Neural cell (in vitro differentiated cells): Measurements from ENCODE around the gene WNT10A. TPM values are rescaled to one million over a fixed set of nuclear protein-coding genes. Genes with fewer than 3 reads are reported as not detected.

Experiments
- H2AFZ ChIP-seq: fragments of 200-600, 300-800 bp; sonication (generic), shearing (Covaris generic); 2 replicates; pipeline ENCODE4 v1.6.0; 2014; ENCODE audit warnings: low read depth, mild to moderate bottlenecking, antibody characterized with exemption, low read length, moderate library complexity
- H3F3A ChIP-seq: fragments of 200-600 bp; shearing (Covaris generic); 2 replicates; pipeline ENCODE4 v1.6.1; 2016; ENCODE audit warnings: mild to moderate bottlenecking, moderate library complexity, mixed read lengths, antibody characterized with exemption, low read length; ENCODE audit not compliant: insufficient read depth, poor library complexity, severe bottlenecking
- H3K27ac ChIP-seq: fragments of 200-600, 300-800 bp; sonication (generic), shearing (Covaris generic); 2 replicates; pipeline ENCODE4 v1.5.1; 2014; ENCODE audit warnings: mild to moderate bottlenecking, low read length, moderate library complexity
- H3K27me3 ChIP-seq: fragments of 300-800, 200-600 bp; sonication (generic), shearing (Covaris generic); 2 replicates; pipeline ENCODE4 v1.6.0; 2014; ENCODE audit warnings: mild to moderate bottlenecking, low read depth, low read length, moderate library complexity; ENCODE audit not compliant: insufficient read depth
- H3K36me3 ChIP-seq: fragments of 300-800, 200-600 bp; sonication (generic), shearing (Covaris generic); 2 replicates; pipeline ENCODE4 v1.5.1; 2014; ENCODE audit warnings: mild to moderate bottlenecking, antibody characterized with exemption, low read length, moderate library complexity; ENCODE audit not compliant: insufficient read depth
- H3K4me2 ChIP-seq: fragments of 300-800, 200-600 bp; sonication (generic), shearing (Covaris generic); 2 replicates; pipeline ENCODE4 v1.6.0; 2014; ENCODE audit warnings: mild to moderate bottlenecking, low read length
- H3K4me3 ChIP-seq: fragments of 300-800, 200-600 bp; sonication (generic), shearing (Covaris generic); 2 replicates; pipeline ENCODE4 v1.5.1; 2014; ENCODE audit warnings: mild to moderate bottlenecking, low read length, moderate library complexity
- H3K79me2 ChIP-seq: fragments of 200-600 bp; shearing (Covaris generic); replicated peaks from 2 replicates; pipeline ENCODE4 v1.6.0; 2014; ENCODE audit warnings: mild to moderate bottlenecking, low read length, moderate library complexity; ENCODE audit not compliant: insufficient read depth
- H3K9ac ChIP-seq: fragments of 300-800, 200-600 bp; sonication (generic), shearing (Covaris generic); 2 replicates; pipeline ENCODE4 v1.6.1; 2016; ENCODE audit warnings: mild to moderate bottlenecking, low read length, mixed read lengths
- H3K9me2 ChIP-seq: fragments of 200-600 bp; shearing (Covaris generic); 2 replicates; pipeline ENCODE4 v1.6.1; 2016; ENCODE audit warnings: mild to moderate bottlenecking, low read length, mixed read lengths; ENCODE audit not compliant: insufficient read depth
- H3K9me3 ChIP-seq: fragments of 200-600, 300-800 bp; sonication (generic), shearing (Covaris generic); 2 replicates; pipeline ENCODE4 v1.6.1; 2016; ENCODE audit warnings: mild to moderate bottlenecking, mixed run types, low read length, moderate library complexity, mixed read lengths
- H4K20me1 ChIP-seq: fragments of 200-600 bp; shearing (Covaris generic); 2 replicates; pipeline ENCODE4 v1.6.1; 2016; ENCODE audit warnings: mild to moderate bottlenecking, mixed run types; ENCODE audit not compliant: insufficient read depth
- EP300 ChIP-seq: fragments of 450-650 bp; conservative IDR thresholded peaks from 2 replicates; pipeline ENCODE4 v1.6.1; 2014; ENCODE audit warnings: antibody characterized with exemption, mild to moderate bottlenecking, moderate library complexity; ENCODE audit not compliant: poor library complexity, severe bottlenecking
- EZH2 ChIP-seq: fragments of 200-600, 300-800 bp; shearing (Covaris generic), sonication (generic); IDR thresholded peaks from 2 replicates; pipeline ENCODE4 v1.6.1; 2014; ENCODE audit warnings: antibody characterized with exemption, low read length, borderline replicate concordance, mild to moderate bottlenecking; ENCODE audit not compliant: insufficient read depth, poor library complexity, severe bottlenecking
- MXI1 ChIP-seq: fragments of 450-650 bp; conservative IDR thresholded peaks from 2 replicates; pipeline ENCODE4 v1.6.1; 2014; ENCODE audit warnings: antibody characterized with exemption, mild to moderate bottlenecking; ENCODE audit not compliant: poor library complexity, severe bottlenecking
- POLR2AphosphoS5 ChIP-seq: IDR thresholded peaks from 2 replicates; pipeline ENCODE4 v1.6.1; 2012
- RAD21 ChIP-seq: fragments of 450-650 bp; conservative IDR thresholded peaks from 2 replicates; pipeline ENCODE4 v1.6.1; 2014; ENCODE audit warnings: antibody characterized with exemption, mild to moderate bottlenecking, moderate library complexity
- SMC3 ChIP-seq: fragments of 450-650 bp; conservative IDR thresholded peaks from 2 replicates; pipeline ENCODE4 v1.6.1; 2014; ENCODE audit warnings: antibody characterized with exemption, mild to moderate bottlenecking, moderate library complexity; ENCODE audit not compliant: poor library complexity
- TAF1 ChIP-seq: IDR thresholded peaks from 2 replicates; pipeline ENCODE4 v1.6.1; 2012; ENCODE audit warnings: low read depth
- polyA plus RNA-seq: library from polyadenylated mRNA; depleted of rRNA; stranded (reverse); fragments of >200 nt; gene quantifications from 2 replicates; pipeline ENCODE4 v1.2.3, GENCODE V29; 2014
- TF ChIP-seq, protein P1 (sequence below): IDR thresholded peaks from 2 replicates; pipeline ENCODE4 v1.6.1; 2012; ENCODE audit warnings: borderline replicate concordance
- TF ChIP-seq, protein P2 (sequence below): fragments of 450-650 bp; IDR thresholded peaks from 2 replicates; pipeline ENCODE4 v1.5.1; 2014; ENCODE audit warnings: antibody characterized with exemption, mild to moderate bottlenecking, moderate library complexity; ENCODE audit not compliant: poor library complexity, severe bottlenecking

Gene WNT10A
- polyA plus RNA-seq, 1 donor from 2014 or later = 0.14 TPM

DNA sequence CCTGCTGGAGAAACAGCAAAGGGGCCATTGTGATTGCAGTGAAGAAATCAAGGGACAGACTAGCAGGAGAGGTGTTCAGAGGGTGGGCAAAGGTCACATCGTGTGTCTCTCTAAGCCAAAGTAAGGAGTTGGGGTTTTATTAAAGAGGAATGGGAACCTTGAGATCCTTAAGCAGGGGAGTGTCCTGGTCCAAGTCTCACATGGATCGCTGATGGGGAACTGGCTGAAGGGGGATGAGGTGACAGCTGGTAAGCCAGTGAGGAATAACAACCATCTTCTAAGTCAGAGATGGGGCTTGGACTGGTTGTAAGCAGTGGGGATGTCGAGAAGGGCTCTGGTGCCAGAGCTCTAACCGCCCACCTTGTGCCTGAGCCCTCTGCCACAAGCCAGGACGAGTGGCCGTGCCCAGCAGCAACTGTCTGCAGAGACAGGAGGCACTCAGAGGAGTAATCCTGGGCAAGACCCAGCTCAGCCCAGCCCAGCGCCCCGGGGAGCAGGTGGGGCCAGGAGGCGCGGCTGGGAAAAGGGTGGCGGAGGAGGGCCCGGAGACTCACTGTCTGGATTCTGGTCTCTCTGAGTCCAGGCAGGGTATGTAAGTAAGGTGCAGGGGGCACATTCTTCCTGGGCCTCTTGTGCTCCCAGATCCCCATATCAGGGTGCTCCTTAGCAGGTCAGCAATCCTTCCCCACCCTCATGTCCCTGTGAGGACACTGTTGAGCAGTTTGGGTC, 13.7 kb downstream of the WNT10A start:
- Histone ChIP-seq H3K79me2 (no peaks in the 10 kb centered on the region), H3K9me2 (no peaks in the 10 kb centered on the region), H3K36me3 (no peaks in the 10 kb centered on the region), H3F3A (no peaks in the 10 kb centered on the region), H3K4me2 (no peak overlapping the region), H2AFZ (no peak overlapping the region), H4K20me1 (no peaks in the 10 kb centered on the region), H3K27ac (no peak overlapping the region), H3K9ac (no peak overlapping the region), H3K27me3 (peaks cover 96% of the 10 kb centered on the region), H3K4me3 (no peak overlapping the region), H3K9me3 (no peaks in the 10 kb centered on the region)
- TF ChIP-seq, protein P1, sequence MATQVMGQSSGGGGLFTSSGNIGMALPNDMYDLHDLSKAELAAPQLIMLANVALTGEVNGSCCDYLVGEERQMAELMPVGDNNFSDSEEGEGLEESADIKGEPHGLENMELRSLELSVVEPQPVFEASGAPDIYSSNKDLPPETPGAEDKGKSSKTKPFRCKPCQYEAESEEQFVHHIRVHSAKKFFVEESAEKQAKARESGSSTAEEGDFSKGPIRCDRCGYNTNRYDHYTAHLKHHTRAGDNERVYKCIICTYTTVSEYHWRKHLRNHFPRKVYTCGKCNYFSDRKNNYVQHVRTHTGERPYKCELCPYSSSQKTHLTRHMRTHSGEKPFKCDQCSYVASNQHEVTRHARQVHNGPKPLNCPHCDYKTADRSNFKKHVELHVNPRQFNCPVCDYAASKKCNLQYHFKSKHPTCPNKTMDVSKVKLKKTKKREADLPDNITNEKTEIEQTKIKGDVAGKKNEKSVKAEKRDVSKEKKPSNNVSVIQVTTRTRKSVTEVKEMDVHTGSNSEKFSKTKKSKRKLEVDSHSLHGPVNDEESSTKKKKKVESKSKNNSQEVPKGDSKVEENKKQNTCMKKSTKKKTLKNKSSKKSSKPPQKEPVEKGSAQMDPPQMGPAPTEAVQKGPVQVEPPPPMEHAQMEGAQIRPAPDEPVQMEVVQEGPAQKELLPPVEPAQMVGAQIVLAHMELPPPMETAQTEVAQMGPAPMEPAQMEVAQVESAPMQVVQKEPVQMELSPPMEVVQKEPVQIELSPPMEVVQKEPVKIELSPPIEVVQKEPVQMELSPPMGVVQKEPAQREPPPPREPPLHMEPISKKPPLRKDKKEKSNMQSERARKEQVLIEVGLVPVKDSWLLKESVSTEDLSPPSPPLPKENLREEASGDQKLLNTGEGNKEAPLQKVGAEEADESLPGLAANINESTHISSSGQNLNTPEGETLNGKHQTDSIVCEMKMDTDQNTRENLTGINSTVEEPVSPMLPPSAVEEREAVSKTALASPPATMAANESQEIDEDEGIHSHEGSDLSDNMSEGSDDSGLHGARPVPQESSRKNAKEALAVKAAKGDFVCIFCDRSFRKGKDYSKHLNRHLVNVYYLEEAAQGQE = no peak
- no peak for TF ChIP-seq EP300
- no peak for TF ChIP-seq TAF1
- no peak for TF ChIP-seq RAD21
- TF ChIP-seq EZH2 = no peak
- no peak for TF ChIP-seq POLR2AphosphoS5
- TF ChIP-seq MXI1 = no peak
- TF ChIP-seq SMC3 = no peak
- TF ChIP-seq, protein P2, sequence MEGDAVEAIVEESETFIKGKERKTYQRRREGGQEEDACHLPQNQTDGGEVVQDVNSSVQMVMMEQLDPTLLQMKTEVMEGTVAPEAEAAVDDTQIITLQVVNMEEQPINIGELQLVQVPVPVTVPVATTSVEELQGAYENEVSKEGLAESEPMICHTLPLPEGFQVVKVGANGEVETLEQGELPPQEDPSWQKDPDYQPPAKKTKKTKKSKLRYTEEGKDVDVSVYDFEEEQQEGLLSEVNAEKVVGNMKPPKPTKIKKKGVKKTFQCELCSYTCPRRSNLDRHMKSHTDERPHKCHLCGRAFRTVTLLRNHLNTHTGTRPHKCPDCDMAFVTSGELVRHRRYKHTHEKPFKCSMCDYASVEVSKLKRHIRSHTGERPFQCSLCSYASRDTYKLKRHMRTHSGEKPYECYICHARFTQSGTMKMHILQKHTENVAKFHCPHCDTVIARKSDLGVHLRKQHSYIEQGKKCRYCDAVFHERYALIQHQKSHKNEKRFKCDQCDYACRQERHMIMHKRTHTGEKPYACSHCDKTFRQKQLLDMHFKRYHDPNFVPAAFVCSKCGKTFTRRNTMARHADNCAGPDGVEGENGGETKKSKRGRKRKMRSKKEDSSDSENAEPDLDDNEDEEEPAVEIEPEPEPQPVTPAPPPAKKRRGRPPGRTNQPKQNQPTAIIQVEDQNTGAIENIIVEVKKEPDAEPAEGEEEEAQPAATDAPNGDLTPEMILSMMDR = no peak

DNA sequence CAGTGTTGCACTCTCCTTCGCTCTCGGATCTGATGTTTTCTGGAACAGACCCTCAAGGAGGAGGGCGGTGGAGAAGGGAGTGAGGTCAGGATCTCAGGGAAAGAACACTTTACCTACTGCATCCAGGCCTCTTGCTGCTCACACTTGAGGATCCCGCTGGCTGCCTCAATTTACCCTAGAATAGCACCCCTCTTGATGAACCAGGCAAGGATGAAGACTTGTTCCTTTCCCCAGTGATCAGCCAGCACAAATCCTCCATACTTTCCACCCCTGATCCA, 14.2 kb downstream of the WNT10A start:
- no peak overlapping the region for H3K4me3 ChIP-seq
- H3K27me3 ChIP-seq = peaks cover 98% of the 10 kb centered on the region
- no peaks in the 10 kb centered on the region for H3K79me2 ChIP-seq
- H3K9me2 ChIP-seq = no peaks in the 10 kb centered on the region
- no peaks in the 10 kb centered on the region for H4K20me1 ChIP-seq
- TF ChIP-seq EP300 (no peak), TAF1 (no peak), POLR2AphosphoS5 (no peak), RAD21 (no peak), MXI1 (no peak), EZH2 (no peak), SMC3 (no peak)
- TF ChIP-seq, protein P1 = no peak
- TF ChIP-seq, protein P2 = no peak
- H2AFZ ChIP-seq = no peak overlapping the region
- H3F3A ChIP-seq = no peaks in the 10 kb centered on the region
- H3K36me3 ChIP-seq = no peaks in the 10 kb centered on the region
- H3K9me3 ChIP-seq = no peaks in the 10 kb centered on the region
- H3K27ac ChIP-seq = no peak overlapping the region
- no peak overlapping the region for H3K4me2 ChIP-seq
- no peak overlapping the region for H3K9ac ChIP-seq
